IPS-20b (cell line): ENCODE results near the gene FGF12.

Experiments used
- H3K27ac ChIP-seq: one replicate; pipeline ENCODE4 v1.5.1; 2013; ENCODE audit warnings: low read length
- H3K27me3 ChIP-seq: 2 replicates; pipeline ENCODE4 v1.6.1; 2013; ENCODE audit warnings: mild to moderate bottlenecking, low read length, inconsistent platforms; ENCODE audit not compliant: insufficient read depth
- H3K36me3 ChIP-seq: 2 replicates; pipeline ENCODE4 v1.6.1; 2013; ENCODE audit warnings: low read depth, mild to moderate bottlenecking, inconsistent platforms, low read length, moderate library complexity; ENCODE audit not compliant: insufficient read depth
- H3K4me1 ChIP-seq: 2 replicates; pipeline ENCODE4 v1.6.1; 2013; ENCODE audit warnings: mild to moderate bottlenecking, control low read depth, inconsistent platforms, low read length, moderate library complexity; ENCODE audit not compliant: insufficient read depth
- H3K4me3 ChIP-seq: 2 replicates; pipeline ENCODE4 v1.5.1; 2013; ENCODE audit warnings: mild to moderate bottlenecking, low read length, inconsistent platforms
- H3K9ac ChIP-seq: 2 replicates; pipeline ENCODE4 v1.6.1; 2013; ENCODE audit warnings: low read depth, mild to moderate bottlenecking, inconsistent platforms, low read length, moderate library complexity
- H3K9me3 ChIP-seq: 2 replicates; pipeline ENCODE4 v1.6.1; 2013; ENCODE audit warnings: mild to moderate bottlenecking, low read depth, low read length, inconsistent platforms; ENCODE audit not compliant: insufficient read depth

The FGF12 gene

DNA sequence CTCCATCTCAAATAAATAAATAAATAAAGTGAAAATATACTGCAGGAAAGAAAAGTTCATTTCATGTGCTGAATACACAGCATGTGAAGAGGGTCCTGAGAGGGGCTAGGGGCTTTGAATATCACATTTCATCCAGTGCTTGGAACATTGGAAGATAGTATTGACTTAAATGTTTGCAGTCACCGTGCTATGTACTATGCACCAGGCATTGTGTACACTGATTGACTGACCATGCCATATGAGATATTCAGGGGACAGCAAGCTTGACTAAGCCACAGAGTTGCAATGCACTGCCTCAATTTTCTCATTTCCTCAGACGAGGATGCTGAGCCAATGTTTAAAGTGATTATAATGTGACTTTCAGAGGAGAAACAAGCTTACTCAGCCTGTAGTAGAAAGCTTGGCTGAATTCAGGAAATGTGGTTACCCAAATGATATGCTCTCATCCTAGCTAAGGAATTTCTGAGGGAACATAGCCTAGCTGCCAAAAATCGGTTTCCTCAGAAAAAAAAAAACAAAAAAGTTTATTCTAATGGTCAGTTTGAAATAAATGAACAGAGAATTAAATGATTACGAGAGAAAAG is 557.9 kb downstream of the FGF12 start:
- H3K27ac ChIP-seq = no peak overlapping the region
- no peaks in the 10 kb centered on the region for H3K36me3 ChIP-seq
- no peaks in the 10 kb centered on the region for H3K9me3 ChIP-seq
- H3K9ac ChIP-seq = no peak overlapping the region
- H3K27me3 ChIP-seq = no peaks in the 10 kb centered on the region
- no peak overlapping the region for H3K4me3 ChIP-seq
- peaks cover 8% of the 10 kb centered on the region; the same call in 1 of the 2 replicates for H3K4me1 ChIP-seq

DNA sequence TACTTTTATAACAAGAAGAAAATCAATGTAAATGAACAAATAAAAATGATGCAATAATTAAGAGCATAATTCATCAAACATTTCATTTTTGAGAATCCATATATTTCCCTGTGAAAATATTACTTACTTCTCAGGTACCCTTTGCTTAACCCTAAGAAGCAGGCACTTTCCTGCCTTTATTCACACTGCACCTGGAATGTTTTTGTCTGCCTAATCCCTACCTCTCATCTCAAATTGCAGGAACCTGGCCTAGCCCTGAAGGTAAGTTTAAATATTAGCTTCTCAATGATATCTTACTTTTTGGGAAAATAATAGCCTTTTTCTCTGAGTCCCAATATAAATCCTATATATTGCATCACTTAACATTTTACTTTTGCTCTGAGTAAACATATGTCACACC is 559.1 kb downstream of the FGF12 start:
- H3K36me3 ChIP-seq = no peaks in the 10 kb centered on the region
- H3K27ac ChIP-seq = no peak overlapping the region
- no peak overlapping the region for H3K4me3 ChIP-seq
- H3K9me3 ChIP-seq = no peaks in the 10 kb centered on the region
- peaks cover 8% of the 10 kb centered on the region; the same call in 1 of the 2 replicates for H3K4me1 ChIP-seq
- no peak overlapping the region for H3K9ac ChIP-seq
- no peaks in the 10 kb centered on the region for H3K27me3 ChIP-seq

- Histone ChIP-seq H3K4me1 (peaks cover 7% of the 10 kb centered on the region; the same call in 1 of the 2 replicates), H3K9ac (no peak overlapping the region), H3K27me3 (no peaks in the 10 kb centered on the region), H3K36me3 (no peaks in the 10 kb centered on the region), H3K9me3 (no peaks in the 10 kb centered on the region), H3K4me3 (no peak overlapping the region), H3K27ac (no peak overlapping the region)
Measured at GRCh38 chr3:192165552-192165951, 561.8 kb downstream of the FGF12 start.

DNA sequence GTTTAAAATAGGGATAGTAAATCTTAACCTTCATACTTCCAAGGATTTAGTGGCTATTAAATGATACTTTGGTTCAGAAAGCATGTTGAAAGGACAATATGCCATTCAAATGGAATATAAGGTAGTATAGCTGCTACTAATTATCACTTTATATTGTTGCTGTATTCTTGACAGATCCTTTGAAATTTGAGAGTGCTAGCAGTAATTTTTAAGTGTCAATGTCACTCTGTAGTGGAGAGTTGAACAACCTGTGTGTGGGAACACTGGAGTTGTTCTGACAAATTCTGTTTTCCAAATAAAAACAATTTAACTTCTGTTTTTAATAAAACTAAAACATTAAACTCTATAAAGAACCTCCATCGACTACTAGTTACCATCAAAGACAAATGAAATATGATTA is 565.7 kb downstream of the FGF12 start:
- Histone ChIP-seq H3K27ac (no peak overlapping the region), H3K9me3 (no peaks in the 10 kb centered on the region), H3K36me3 (no peaks in the 10 kb centered on the region)

DNA sequence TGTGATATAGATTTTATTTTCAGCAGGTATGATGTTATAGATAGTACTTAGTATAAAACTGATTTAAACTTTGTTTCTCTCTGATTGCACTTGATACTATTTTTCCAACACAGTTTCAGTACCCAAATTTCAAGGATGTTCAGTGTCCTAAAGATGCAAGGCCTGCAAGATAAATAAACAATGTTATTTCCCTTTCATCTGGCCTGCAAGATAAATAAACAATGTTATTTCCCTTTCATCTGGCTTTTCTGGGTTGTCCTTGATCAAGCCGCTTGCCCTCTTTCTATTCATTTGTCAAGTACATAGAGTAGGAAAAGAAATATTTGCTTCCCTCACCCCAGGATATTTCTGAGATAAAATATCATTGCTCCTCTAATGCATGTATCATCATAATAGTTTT is 571.0 kb downstream of the FGF12 start:
- no peak overlapping the region for H3K27ac ChIP-seq
- H3K27me3 ChIP-seq = no peaks in the 10 kb centered on the region
- H3K4me1 ChIP-seq = no peaks in the 10 kb centered on the region; the same call in 1 of the 2 replicates
- H3K9me3 ChIP-seq = no peaks in the 10 kb centered on the region
- no peak overlapping the region for H3K9ac ChIP-seq
- no peaks in the 10 kb centered on the region for H3K36me3 ChIP-seq
- H3K4me3 ChIP-seq = no peak overlapping the region

More for the DNA sequence above, 565.7 kb downstream of the FGF12 start:
- H3K4me1 ChIP-seq = no peaks in the 10 kb centered on the region
- H3K9ac ChIP-seq = no peak overlapping the region
- no peak overlapping the region for H3K4me3 ChIP-seq
- no peaks in the 10 kb centered on the region for H3K27me3 ChIP-seq

- Histone ChIP-seq H3K9me3 (no peaks in the 10 kb centered on the region), H3K4me1 (no peaks in the 10 kb centered on the region; the same call in 1 of the 2 replicates), H3K36me3 (no peaks in the 10 kb centered on the region), H3K4me3 (peak overlapping the region; percentile 67), H3K27ac (no peak overlapping the region), H3K9ac (peak overlapping the region; percentile 77; the same call in 1 of the 2 replicates), H3K27me3 (no peaks in the 10 kb centered on the region)
Measured at GRCh38 chr3:192155194-192155593, 572.1 kb downstream of the FGF12 start.

DNA sequence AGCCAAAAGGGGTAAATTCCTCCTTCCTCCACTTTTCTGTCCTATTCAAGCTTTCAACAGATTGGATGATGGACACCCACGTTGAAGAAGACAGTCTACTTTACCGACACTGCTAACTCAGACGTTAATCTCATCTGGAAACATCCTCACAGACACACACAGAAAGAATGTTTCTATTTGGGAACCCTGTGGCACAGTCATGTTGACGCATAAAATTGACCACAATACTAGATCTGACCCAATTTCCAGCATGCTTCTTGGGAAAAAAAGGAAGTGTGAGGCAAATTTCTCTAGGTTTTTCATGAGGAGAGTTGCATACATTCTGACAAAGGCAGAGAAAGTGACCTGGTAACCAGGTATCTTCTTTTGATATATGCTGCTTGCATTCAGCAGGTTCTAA is 594.1 kb downstream of the FGF12 start:
- H3K4me3 ChIP-seq = no peak overlapping the region
- H3K27ac ChIP-seq = no peak overlapping the region
- no peaks in the 10 kb centered on the region for H3K4me1 ChIP-seq
- H3K27me3 ChIP-seq = no peaks in the 10 kb centered on the region
- no peaks in the 10 kb centered on the region for H3K36me3 ChIP-seq
- no peak overlapping the region for H3K9ac ChIP-seq
- H3K9me3 ChIP-seq = no peaks in the 10 kb centered on the region

DNA sequence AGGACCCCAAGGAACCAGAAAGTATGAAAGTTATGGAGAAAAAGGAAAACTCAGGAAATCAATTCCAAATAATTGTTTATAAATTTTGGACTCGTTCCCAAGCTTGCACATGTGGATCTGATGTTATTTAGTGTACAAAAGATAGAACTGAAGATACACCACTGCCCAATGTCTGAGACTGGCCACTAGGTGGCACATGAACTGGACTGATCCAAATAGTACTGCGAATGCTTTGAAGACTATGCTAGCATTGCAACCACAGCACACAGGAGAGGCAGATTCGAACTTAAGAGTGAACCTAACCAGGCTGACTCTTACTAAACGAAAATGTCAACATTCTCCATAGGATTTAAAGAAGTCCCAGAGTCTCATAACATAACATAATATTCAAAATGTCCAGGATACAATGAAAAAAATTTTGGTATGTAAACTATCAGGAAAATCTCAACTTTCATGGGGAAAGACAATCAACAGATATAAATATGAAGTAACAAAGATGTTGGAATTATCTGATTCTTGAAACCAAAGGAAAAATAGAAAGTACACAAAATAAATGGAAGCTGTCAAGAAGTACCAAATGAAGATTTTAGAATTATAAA is 596.7 kb downstream of the FGF12 start:
- no peak overlapping the region for H3K4me3 ChIP-seq
- H3K27me3 ChIP-seq = no peaks in the 10 kb centered on the region
- H3K4me1 ChIP-seq = no peaks in the 10 kb centered on the region
- H3K9ac ChIP-seq = no peak overlapping the region
- no peak overlapping the region for H3K27ac ChIP-seq
- no peaks in the 10 kb centered on the region for H3K36me3 ChIP-seq
- H3K9me3 ChIP-seq = no peaks in the 10 kb centered on the region

GRCh38 chr3:192129586-192129985 is 597.8 kb downstream of the FGF12 start:
- Histone ChIP-seq H3K36me3 (no peaks in the 10 kb centered on the region), H3K4me3 (no peak overlapping the region), H3K4me1 (no peaks in the 10 kb centered on the region), H3K27me3 (no peaks in the 10 kb centered on the region), H3K27ac (no peak overlapping the region), H3K9ac (no peak overlapping the region), H3K9me3 (no peaks in the 10 kb centered on the region)

DNA sequence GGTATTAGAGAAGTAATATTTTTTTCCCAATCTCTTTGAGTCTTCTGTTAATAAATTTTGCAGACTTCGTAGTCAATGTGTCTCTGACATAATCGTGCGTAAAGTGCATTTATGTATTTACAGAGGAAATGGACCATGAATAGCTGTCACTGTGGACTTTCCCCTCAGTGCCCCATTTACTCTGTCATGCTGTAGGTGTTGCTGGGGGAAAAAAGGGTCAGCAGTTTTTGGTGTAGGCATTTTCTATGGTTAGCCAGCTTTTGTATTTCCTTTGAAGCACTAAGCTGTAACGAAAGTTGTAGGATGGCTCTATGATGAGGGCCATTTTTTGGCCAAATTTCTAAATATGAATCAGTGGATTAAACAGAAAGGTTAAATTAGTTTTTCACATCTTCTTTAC is 598.4 kb downstream of the FGF12 start:
- Histone ChIP-seq H3K9me3 (no peaks in the 10 kb centered on the region), H3K4me1 (no peaks in the 10 kb centered on the region), H3K4me3 (no peak overlapping the region), H3K27me3 (no peaks in the 10 kb centered on the region), H3K36me3 (no peaks in the 10 kb centered on the region), H3K9ac (no peak overlapping the region), H3K27ac (no peak overlapping the region)

DNA sequence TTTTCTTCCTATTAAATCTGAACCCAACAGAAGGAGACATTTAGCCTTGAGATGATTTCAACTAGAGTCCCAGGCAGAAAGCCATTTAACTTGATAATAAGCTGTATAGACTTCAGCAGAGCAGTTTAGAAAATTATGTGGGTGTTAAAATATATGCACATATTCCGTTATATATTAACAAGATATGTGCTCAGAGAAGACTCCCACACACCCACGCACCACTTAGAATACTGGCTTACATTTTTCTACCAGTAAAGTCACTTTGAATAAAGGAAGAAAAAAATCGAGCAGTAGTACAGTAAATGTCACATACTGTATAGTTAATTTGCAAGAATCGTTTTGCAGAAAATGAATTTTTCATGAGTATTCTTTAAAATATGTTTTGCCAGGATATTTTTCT is 599.3 kb downstream of the FGF12 start:
- Histone ChIP-seq H3K4me1 (no peaks in the 10 kb centered on the region), H3K27ac (no peak overlapping the region), H3K27me3 (no peaks in the 10 kb centered on the region), H3K36me3 (no peaks in the 10 kb centered on the region), H3K9me3 (no peaks in the 10 kb centered on the region), H3K4me3 (no peak overlapping the region), H3K9ac (no peak overlapping the region)

DNA sequence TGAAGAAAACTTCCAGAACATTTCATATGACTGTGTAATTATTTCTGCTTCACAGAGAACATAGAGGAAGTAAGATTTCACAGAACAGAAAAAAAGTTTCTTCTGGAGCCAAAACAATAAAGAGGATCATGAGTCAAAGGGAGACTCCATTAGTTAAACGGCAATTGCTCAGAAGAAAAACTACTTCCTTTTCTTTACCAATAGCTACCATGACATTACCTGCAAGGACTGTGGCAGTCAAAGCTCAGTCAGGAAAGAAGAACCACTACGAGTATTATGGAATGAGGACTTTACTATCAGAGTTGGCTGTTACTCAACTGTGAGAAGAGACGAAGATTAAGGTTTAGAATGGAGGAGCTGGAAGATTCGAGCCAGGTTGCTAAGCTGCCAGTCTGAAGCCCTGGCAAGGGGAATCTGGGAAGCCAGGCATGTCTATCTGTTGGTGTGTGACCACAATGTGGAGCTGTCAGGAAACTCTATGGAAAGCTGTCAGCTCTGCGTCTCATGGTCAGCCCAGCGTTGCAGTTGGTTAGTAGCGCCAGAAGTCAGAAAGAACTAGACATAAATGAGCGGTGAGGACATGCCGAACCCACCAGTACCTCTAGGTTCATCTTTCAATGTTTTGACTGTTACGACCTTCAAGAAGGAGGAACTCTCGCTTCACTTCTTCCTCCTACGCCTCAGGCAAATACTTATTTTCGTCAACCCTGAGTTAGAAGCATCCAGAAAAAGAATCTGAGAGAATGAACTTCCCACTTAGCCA is 604.3 kb downstream of the FGF12 start:
- no peak overlapping the region for H3K27ac ChIP-seq
- H3K9ac ChIP-seq = no peak overlapping the region
- H3K4me1 ChIP-seq = no peaks in the 10 kb centered on the region
- no peaks in the 10 kb centered on the region for H3K36me3 ChIP-seq
- no peaks in the 10 kb centered on the region for H3K9me3 ChIP-seq
- no peak overlapping the region for H3K4me3 ChIP-seq
- H3K27me3 ChIP-seq = no peaks in the 10 kb centered on the region
